Measurements from ENCODE around the gene SNN. TPM values are rescaled to one million over a fixed set of nuclear protein-coding genes. Genes with fewer than 3 reads are reported as not detected.

Gene SNN
- total and polyA plus RNA-seq, 9 donors = 8.0 to 40.3 (median 18.5) TPM

GRCh38 chr16:11682655-11683096, 14.4 kb downstream of the SNN start:
- H3K4me1 ChIP-seq (ENCODE audit: insufficient read depth) = peaks cover 7% of the 10 kb centered on the region

DNA sequence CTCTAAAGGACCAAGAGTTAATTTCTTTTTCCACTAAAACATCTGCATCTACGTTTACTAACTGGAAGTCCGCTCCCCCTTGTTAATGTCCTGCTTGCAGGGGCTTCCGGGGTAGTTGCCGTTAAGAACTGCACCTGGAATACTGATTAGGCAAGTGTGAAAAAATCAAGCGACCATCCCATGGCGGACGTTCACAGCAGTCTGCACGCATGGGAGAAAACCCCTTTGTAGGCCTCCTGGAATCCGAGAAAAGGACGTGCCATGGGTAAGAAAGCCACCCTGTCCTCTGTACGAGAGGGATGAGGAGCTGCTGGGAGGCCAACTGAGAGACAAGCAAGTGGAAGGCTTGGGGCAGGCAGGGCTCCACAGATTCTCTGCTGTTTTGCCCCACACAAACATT, 14.9 kb downstream of the SNN start:
- Histone ChIP-seq H3K27me3 (no peaks in the 10 kb centered on the region), H3K27ac (no peak overlapping the region), H3K4me1 (ENCODE audit: insufficient read depth) (peaks cover 7% of the 10 kb centered on the region), H3K4me3 (no peak overlapping the region), H3K9me3 (no peaks in the 10 kb centered on the region), H3K36me3 (no peaks in the 10 kb centered on the region)
- no peak for DNase-seq
- 76 to 84% (median 77%) methylated on average over 11 of the region's 11 CpGs for WGBS, 3 donors
- intact Hi-C loops (cut with DNase I) = no loop called here
- TF ChIP-seq POLR2A (IDR thresholded peaks at IDR 0.05) (no peak), EP300 (IDR thresholded peaks at IDR 0.05) (no peak)
- TF ChIP-seq, protein P1, sequence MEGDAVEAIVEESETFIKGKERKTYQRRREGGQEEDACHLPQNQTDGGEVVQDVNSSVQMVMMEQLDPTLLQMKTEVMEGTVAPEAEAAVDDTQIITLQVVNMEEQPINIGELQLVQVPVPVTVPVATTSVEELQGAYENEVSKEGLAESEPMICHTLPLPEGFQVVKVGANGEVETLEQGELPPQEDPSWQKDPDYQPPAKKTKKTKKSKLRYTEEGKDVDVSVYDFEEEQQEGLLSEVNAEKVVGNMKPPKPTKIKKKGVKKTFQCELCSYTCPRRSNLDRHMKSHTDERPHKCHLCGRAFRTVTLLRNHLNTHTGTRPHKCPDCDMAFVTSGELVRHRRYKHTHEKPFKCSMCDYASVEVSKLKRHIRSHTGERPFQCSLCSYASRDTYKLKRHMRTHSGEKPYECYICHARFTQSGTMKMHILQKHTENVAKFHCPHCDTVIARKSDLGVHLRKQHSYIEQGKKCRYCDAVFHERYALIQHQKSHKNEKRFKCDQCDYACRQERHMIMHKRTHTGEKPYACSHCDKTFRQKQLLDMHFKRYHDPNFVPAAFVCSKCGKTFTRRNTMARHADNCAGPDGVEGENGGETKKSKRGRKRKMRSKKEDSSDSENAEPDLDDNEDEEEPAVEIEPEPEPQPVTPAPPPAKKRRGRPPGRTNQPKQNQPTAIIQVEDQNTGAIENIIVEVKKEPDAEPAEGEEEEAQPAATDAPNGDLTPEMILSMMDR (IDR thresholded peaks at IDR 0.05) = no peak

More at GRCh38 chr16:11682655-11683096, 14.4 kb downstream of the SNN start:
- TF ChIP-seq EP300 (IDR thresholded peaks at IDR 0.05) (no peak), POLR2A (IDR thresholded peaks at IDR 0.05) (no peak)
- TF ChIP-seq, protein P1 (IDR thresholded peaks at IDR 0.05) = no peak
- 33 to 42% (median 40%) methylated on average over 5 of the region's 5 CpGs for WGBS, 3 donors
- no peak overlapping the region for H3K4me3 ChIP-seq
- no peak overlapping the region for H3K27ac ChIP-seq
- no peaks in the 10 kb centered on the region for H3K36me3 ChIP-seq
- intact Hi-C loops (cut with DNase I) = no loop called here
- no peaks in the 10 kb centered on the region for H3K9me3 ChIP-seq
- H3K27me3 ChIP-seq = no peaks in the 10 kb centered on the region
- DNase-seq = no peak

GRCh38 chr16:11684231-11685025, 16.2 kb downstream of the SNN start:
- Histone ChIP-seq H3K36me3 (no peaks in the 10 kb centered on the region), H3K4me3 (no peak overlapping the region), H3K4me1 (ENCODE audit: insufficient read depth) (peaks cover 7% of the 10 kb centered on the region), H3K9me3 (no peaks in the 10 kb centered on the region), H3K27me3 (no peaks in the 10 kb centered on the region), H3K27ac (no peak overlapping the region)
- TF ChIP-seq POLR2A (IDR thresholded peaks at IDR 0.05) (no peak), EP300 (IDR thresholded peaks at IDR 0.05) (no peak)
- TF ChIP-seq, protein P1 (IDR thresholded peaks at IDR 0.05) = no peak
- DNase-seq = no peak
- intact Hi-C loops (cut with DNase I) = no loop called here
- WGBS, 3 donors = 93 to 94% (median 94%) methylated on average over 12 of the region's 12 CpGs

- WGBS, 3 donors = 75 to 83% (median 82%) methylated on average over 9 of the region's 9 CpGs
- Histone ChIP-seq H3K36me3 (no peaks in the 10 kb centered on the region), H3K4me1 (ENCODE audit: insufficient read depth) (peaks cover 10% of the 10 kb centered on the region), H3K9me3 (no peaks in the 10 kb centered on the region), H3K27ac (no peak overlapping the region), H3K4me3 (no peak overlapping the region), H3K27me3 (no peaks in the 10 kb centered on the region)
- no peak for TF ChIP-seq POLR2A (IDR thresholded peaks at IDR 0.05)
- TF ChIP-seq, protein P1 (IDR thresholded peaks at IDR 0.05) = no peak
- TF ChIP-seq EP300 (IDR thresholded peaks at IDR 0.05) = no peak
- intact Hi-C loops (cut with DNase I) = no loop called here
- DNase-seq = no peak
Measured at GRCh38 chr16:11685844-11686618, 17.8 kb downstream of the SNN start.

Data from ovary (tissue), 9 donors.